Muscle of arm (tissue), 14 donors: Measurements from ENCODE around the gene EPAS1. TPM values are rescaled to one million over a fixed set of nuclear protein-coding genes. Genes with fewer than 3 reads are reported as not detected.

Experiments used
- DNase-seq: peaks from one replicate; pipeline ENCODE4 v3.0.0-alpha.2; 2013
- long read RNA-seq, 11 donors: transcript quantifications; one replicate each; lab custom pipeline, GENCODE V29; 2026
- polyA plus RNA-seq, 12 donors: library from polyadenylated mRNA; unstranded; fragments of 120-200 nt; gene quantifications; one replicate each; pipeline ENCODE4 v1.2.1, GENCODE V29; 2013; ENCODE audit not compliant: insufficient read length in 12 of 12

EPAS1 gene
- 10 to 100 TPM in 11 of 12 donors, not detected in 1; 34.5 to 65.0 (median 39.2) TPM for polyA plus RNA-seq
- long read RNA-seq, donor 1, full-length matches to known transcripts, result 5 of 17 reads
- long read RNA-seq, donor 1, partial matches to known transcripts, result 12 of 17 reads
- long read RNA-seq, donor 1, other reads (novel, unspliced or antisense), result 0 of 17 reads
- long read RNA-seq, donor 2, full-length matches to known transcripts, result 12 of 12 reads
- long read RNA-seq, donor 2, partial matches to known transcripts, result 0 of 12 reads
- long read RNA-seq, donor 2, other reads (novel, unspliced or antisense), result 0 of 12 reads
- long read RNA-seq, donor 3, full-length matches to known transcripts, result 3 of 3 reads
- long read RNA-seq, donor 3, partial matches to known transcripts, result 0 of 3 reads
- long read RNA-seq, donor 3, other reads (novel, unspliced or antisense), result 0 of 3 reads
- long read RNA-seq, donor 4, partial matches to known transcripts, result 0 of 1 reads
- long read RNA-seq, donor 4, other reads (novel, unspliced or antisense), result 0 of 1 reads
- long read RNA-seq, donor 5, full-length matches to known transcripts, result 6 of 6 reads
- long read RNA-seq, donor 5, partial matches to known transcripts, result 0 of 6 reads
- long read RNA-seq, donor 5, other reads (novel, unspliced or antisense), result 0 of 6 reads
- long read RNA-seq, donor 6, full-length matches to known transcripts, result 1 of 1 reads
- long read RNA-seq, donor 6, partial matches to known transcripts, result 0 of 1 reads
- long read RNA-seq, donor 6, other reads (novel, unspliced or antisense), result 0 of 1 reads
- long read RNA-seq, donor 7, full-length matches to known transcripts, result 4 of 4 reads
- long read RNA-seq, donor 7, partial matches to known transcripts, result 0 of 4 reads
- long read RNA-seq, donor 7, other reads (novel, unspliced or antisense), result 0 of 4 reads
- long read RNA-seq, donor 8, full-length matches to known transcripts, result 6 of 6 reads
- long read RNA-seq, donor 8, partial matches to known transcripts, result 0 of 6 reads
- long read RNA-seq, donor 8, other reads (novel, unspliced or antisense), result 0 of 6 reads
- long read RNA-seq, donor 9, full-length matches to known transcripts, result 3 of 3 reads
- long read RNA-seq, donor 9, partial matches to known transcripts, result 0 of 3 reads
- long read RNA-seq, donor 9, other reads (novel, unspliced or antisense), result 0 of 3 reads
- long read RNA-seq, donor 10, full-length matches to known transcripts, result 1 of 1 reads
- long read RNA-seq, donor 10, partial matches to known transcripts, result 0 of 1 reads
- long read RNA-seq, donor 10, other reads (novel, unspliced or antisense), result 0 of 1 reads
- long read RNA-seq, donor 11, full-length matches to known transcripts, result 5 of 18 reads
- long read RNA-seq, donor 11, partial matches to known transcripts, result 13 of 18 reads
- long read RNA-seq, donor 11, other reads (novel, unspliced or antisense), result 0 of 18 reads

- DNase-seq, result peak; percentile 65
Observed at GRCh38 chr2:46296840-46297545, at the start of gene EPAS1. EPAS1 (plus strand) TSS chr2:46297407; CDS start chr2:46297912, 505 bp downstream.

GRCh38 chr2:46248171-46248570, 49.0 kb upstream of the EPAS1 start:
- DNase-seq, result no peak

GRCh38 chr2:46249654-46250053, 47.6 kb upstream of the EPAS1 start:
- DNase-seq, result no peak

GRCh38 chr2:46252891-46253659, 44.1 kb upstream of the EPAS1 start:
- DNase-seq, result peak; percentile 39

GRCh38 chr2:46254474-46254873, 42.7 kb upstream of the EPAS1 start:
- DNase-seq, result no peak

GRCh38 chr2:46256563-46257142, 40.6 kb upstream of the EPAS1 start:
- DNase-seq, result no peak

GRCh38 chr2:46257476-46257875, 39.7 kb upstream of the EPAS1 start:
- peak; percentile 45 for DNase-seq

GRCh38 chr2:46257980-46258379, 39.2 kb upstream of the EPAS1 start:
- DNase-seq, result no peak

GRCh38 chr2:46258937-46259776, 38.0 kb upstream of the EPAS1 start:
- DNase-seq, result no peak

- DNase-seq, result no peak
Observed at GRCh38 chr2:46259777-46260168, 37.4 kb upstream of the EPAS1 start.

GRCh38 chr2:46260305-46260704, 36.9 kb upstream of the EPAS1 start:
- DNase-seq, result no peak

- no peak for DNase-seq
Observed at GRCh38 chr2:46262248-46262938, 34.8 kb upstream of the EPAS1 start.

GRCh38 chr2:46263347-46263746, 33.9 kb upstream of the EPAS1 start:
- DNase-seq, result no peak

- DNase-seq, result no peak
Observed at GRCh38 chr2:46264447-46264846, 32.8 kb upstream of the EPAS1 start.

GRCh38 chr2:46266134-46266533, 31.1 kb upstream of the EPAS1 start:
- no peak for DNase-seq

- DNase-seq, result no peak
Observed at GRCh38 chr2:46267616-46268015, 29.6 kb upstream of the EPAS1 start.

GRCh38 chr2:46268196-46268595, 29.0 kb upstream of the EPAS1 start:
- no peak for DNase-seq

GRCh38 chr2:46269001-46269400, 28.2 kb upstream of the EPAS1 start:
- DNase-seq, result no peak
